ENCODE measurements around the gene DMBX1.

Gene DMBX1

GRCh38 chr1:46478721-46479485 lies 10.7 kb upstream of the DMBX1 start:
- H3K4me3 ChIP-seq (ENCODE audit: low read length), result no peak overlapping the region
- DNase-seq (ENCODE audit: low read depth, low spot score), result no peak

- DNase-seq (ENCODE audit: low read depth, low spot score), result no peak
Measured at GRCh38 chr1:46479744-46480350, 9.8 kb upstream of the DMBX1 start.

GRCh38 chr1:46480959-46481646 lies 8.5 kb upstream of the DMBX1 start:
- no peak for DNase-seq (ENCODE audit: low read depth, low spot score)
- H3K4me3 ChIP-seq (ENCODE audit: low read length), result no peak overlapping the region

More at GRCh38 chr1:46479744-46480350, 9.8 kb upstream of the DMBX1 start:
- no peak overlapping the region for H3K4me3 ChIP-seq (ENCODE audit: low read length)

GRCh38 chr1:46481961-46482360 lies 7.7 kb upstream of the DMBX1 start:
- DNase-seq (ENCODE audit: low read depth, low spot score), result no peak
- H3K4me3 ChIP-seq (ENCODE audit: low read length), result no peak overlapping the region

GRCh38 chr1:46483589-46483988 lies 6.0 kb upstream of the DMBX1 start:
- no peak overlapping the region for H3K4me3 ChIP-seq (ENCODE audit: low read length)
- no peak for DNase-seq (ENCODE audit: low read depth, low spot score)

- H3K4me3 ChIP-seq (ENCODE audit: low read length), result no peak overlapping the region
- DNase-seq (ENCODE audit: low read depth, low spot score), result no peak
Measured at GRCh38 chr1:46484783-46485490, 4.7 kb upstream of the DMBX1 start.

GRCh38 chr1:46485564-46486431 lies 3.8 kb upstream of the DMBX1 start:
- no peak overlapping the region for H3K4me3 ChIP-seq (ENCODE audit: low read length)
- no peak for DNase-seq (ENCODE audit: low read depth, low spot score)

- H3K4me3 ChIP-seq (ENCODE audit: low read length), result no peak overlapping the region
- DNase-seq (ENCODE audit: low read depth, low spot score), result no peak
Measured at GRCh38 chr1:46486432-46487015, 3.1 kb upstream of the DMBX1 start.

GRCh38 chr1:46487818-46488218 lies 1.8 kb upstream of the DMBX1 start:
- peak; percentile 24 for DNase-seq (ENCODE audit: low read depth, low spot score)

GRCh38 chr1:46488343-46489168 lies 1.1 kb upstream of the DMBX1 start:
- no peak for DNase-seq (ENCODE audit: low read depth, low spot score)
- no peak overlapping the region for H3K4me3 ChIP-seq (ENCODE audit: low read length)

More at GRCh38 chr1:46487818-46488218, 1.8 kb upstream of the DMBX1 start:
- no peak overlapping the region for H3K4me3 ChIP-seq (ENCODE audit: low read length)

- no peak for DNase-seq (ENCODE audit: low read depth, low spot score)
- H3K4me3 ChIP-seq (ENCODE audit: low read length), result peak overlapping the region; percentile 27
Measured at GRCh38 chr1:46489169-46489637, 433 bp upstream of the DMBX1 start.

- H3K4me3 ChIP-seq (ENCODE audit: low read length), result no peak overlapping the region
- no peak for DNase-seq (ENCODE audit: low read depth, low spot score)
Measured at GRCh38 chr1:46490406-46490655, 695 bp downstream of the DMBX1 start.

GRCh38 chr1:46490656-46491442 lies 1.2 kb downstream of the DMBX1 start:
- no peak for DNase-seq (ENCODE audit: low read depth, low spot score)
- H3K4me3 ChIP-seq (ENCODE audit: low read length), result no peak overlapping the region

GRCh38 chr1:46491443-46492268 lies 2.0 kb downstream of the DMBX1 start:
- no peak overlapping the region for H3K4me3 ChIP-seq (ENCODE audit: low read length)
- DNase-seq (ENCODE audit: low read depth, low spot score), result no peak

GRCh38 chr1:46492269-46492853 lies 2.7 kb downstream of the DMBX1 start:
- H3K4me3 ChIP-seq (ENCODE audit: low read length), result no peak overlapping the region

GRCh38 chr1:46492871-46493270 lies 3.2 kb downstream of the DMBX1 start:
- H3K4me3 ChIP-seq (ENCODE audit: low read length), result no peak overlapping the region
- DNase-seq (ENCODE audit: low read depth, low spot score), result no peak

More at GRCh38 chr1:46492269-46492853, 2.7 kb downstream of the DMBX1 start:
- DNase-seq (ENCODE audit: low read depth, low spot score), result no peak

Measured in Jurkat, Clone E6-1 (cell line).